HFFc6 (cell line): ENCODE results near the gene SLC47A2. TPM values are rescaled to one million over a fixed set of nuclear protein-coding genes. Genes with fewer than 3 reads are reported as not detected.

ENCODE experiments used
- DNase-seq: peaks from one replicate; pipeline ENCODE4 v3.0.0-alpha.2; 2018
- H3K27ac Mint-ChIP-seq: 2 replicates; pipeline ENCODE4 v1.8.0; 2020; ENCODE audit warnings: mild to moderate bottlenecking, mixed read lengths
- H3K27me3 Mint-ChIP-seq: 2 replicates; pipeline ENCODE4 v1.8.0; 2021; ENCODE audit warnings: mild to moderate bottlenecking, moderate library complexity, mixed read lengths; ENCODE audit not compliant: insufficient read depth
- H3K36me3 Mint-ChIP-seq: 2 replicates; pipeline ENCODE4 v1.8.0; 2021; ENCODE audit warnings: low read depth, mixed read lengths
- H3K4me1 Mint-ChIP-seq: 2 replicates; pipeline ENCODE4 v1.8.0; 2020; ENCODE audit warnings: low read depth, mixed read lengths
- H3K4me3 Mint-ChIP-seq: 2 replicates; pipeline ENCODE4 v1.8.0; 2020; ENCODE audit warnings: mild to moderate bottlenecking, moderate library complexity, mixed read lengths
- H3K9me3 Mint-ChIP-seq: 2 replicates; pipeline ENCODE4 v1.8.0; 2020; ENCODE audit warnings: mild to moderate bottlenecking, mixed read lengths
- CTCF ChIP-seq: fragments of 200-600 bp; sonication (generic); IDR thresholded peaks from 2 replicates; pipeline ENCODE4 v1.5.0; 2021; ENCODE audit warnings: antibody characterized with exemption, mild to moderate bottlenecking
- total RNA-seq, 6 experiments: library from RNA; stranded (reverse); fragmentation: NEBNext Ultra II Directional; extraction: Animal tissue kit (Norgen Biotek cat#: 25700); gene quantifications; 2 replicates in 1 of 6; 3 replicates in 5 of 6; pipeline ENCODE4 v1.2.3, GENCODE V29; 2021

SLC47A2 gene
- total RNA-seq, 6 experiments from 2014 or later, result not detected

- Mint-ChIP-seq H3K27me3 (peaks cover 22% of the 10 kb centered on the region), H3K4me1 (no peaks in the 10 kb centered on the region), H3K27ac (no peak overlapping the region), H3K9me3 (no peaks in the 10 kb centered on the region), H3K36me3 (no peaks in the 10 kb centered on the region), H3K4me3 (no peak overlapping the region)
- DNase-seq, result no peak
- TF ChIP-seq CTCF, result no peak
Observed at GRCh38 chr17:19733953-19734526, 17.7 kb upstream of the SLC47A2 start.

DNA sequence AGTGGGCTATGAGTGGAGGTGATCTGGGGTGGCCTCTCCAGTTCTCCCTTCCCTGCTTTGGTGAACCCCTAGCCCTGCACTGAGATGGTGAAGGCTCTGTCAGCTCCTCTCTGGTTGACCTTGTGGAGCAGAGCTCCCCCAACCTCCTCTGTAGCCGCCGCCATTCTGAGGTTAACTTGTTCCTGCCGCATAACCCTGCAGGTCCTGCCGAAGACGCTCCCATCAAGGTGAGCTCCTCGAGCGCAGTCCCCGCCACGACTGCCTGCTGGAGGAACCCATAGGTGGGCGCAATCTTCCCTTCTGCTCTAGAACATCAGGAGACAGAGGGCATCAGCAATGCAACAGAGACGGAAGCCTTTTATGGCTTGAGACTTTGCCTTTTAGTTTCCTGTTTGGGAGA is 15.2 kb upstream of the SLC47A2 start:
- DNase-seq, result no peak
- peaks cover 17% of the 10 kb centered on the region for H3K27me3 Mint-ChIP-seq
- no peaks in the 10 kb centered on the region for H3K9me3 Mint-ChIP-seq
- H3K27ac Mint-ChIP-seq, result no peak overlapping the region
- H3K4me1 Mint-ChIP-seq, result peaks cover 8% of the 10 kb centered on the region; the same call in 1 of the 2 replicates
- H3K4me3 Mint-ChIP-seq, result no peak overlapping the region
- no peak for TF ChIP-seq CTCF
- no peaks in the 10 kb centered on the region for H3K36me3 Mint-ChIP-seq

- Mint-ChIP-seq H3K27me3 (peaks cover 15% of the 10 kb centered on the region), H3K4me1 (peaks cover 8% of the 10 kb centered on the region; the same call in 1 of the 2 replicates), H3K9me3 (no peaks in the 10 kb centered on the region), H3K36me3 (no peaks in the 10 kb centered on the region), H3K4me3 (no peak overlapping the region), H3K27ac (no peak overlapping the region)
- no peak for TF ChIP-seq CTCF
- DNase-seq, result no peak
Observed at GRCh38 chr17:19730843-19731242, 14.5 kb upstream of the SLC47A2 start.

- H3K27me3 Mint-ChIP-seq, result peaks cover 11% of the 10 kb centered on the region
- TF ChIP-seq CTCF, result no peak
- no peak overlapping the region for H3K27ac Mint-ChIP-seq
- no peak for DNase-seq
- H3K4me1 Mint-ChIP-seq, result peaks cover 8% of the 10 kb centered on the region; the same call in 1 of the 2 replicates
- no peaks in the 10 kb centered on the region for H3K9me3 Mint-ChIP-seq
- H3K36me3 Mint-ChIP-seq, result no peaks in the 10 kb centered on the region
- no peak overlapping the region for H3K4me3 Mint-ChIP-seq
Observed at GRCh38 chr17:19729900-19730299, 13.5 kb upstream of the SLC47A2 start.

GRCh38 chr17:19728084-19728495 is 11.7 kb upstream of the SLC47A2 start:
- peaks cover 8% of the 10 kb centered on the region; the same call in 1 of the 2 replicates for H3K4me1 Mint-ChIP-seq
- no peaks in the 10 kb centered on the region for H3K9me3 Mint-ChIP-seq
- H3K4me3 Mint-ChIP-seq, result no peak overlapping the region
- no peak for TF ChIP-seq CTCF
- no peaks in the 10 kb centered on the region for H3K36me3 Mint-ChIP-seq
- peak overlapping the region; percentile 51; the same call in 1 of the 2 replicates for H3K27ac Mint-ChIP-seq
- H3K27me3 Mint-ChIP-seq, result peaks cover 7% of the 10 kb centered on the region
- DNase-seq, result peak; percentile 53
